Stimulated activated CD8-positive, alpha-beta memory T cell treated with anti-CD3 and anti-CD28 coated beads, Interleukin-15, amount 100 ng/mL, for 24 hours (primary cell): Measurements from ENCODE around the gene HAUS7.
A peak's percentile ranks its signal among the peaks of the same experiment; 100 is the strongest.
"Not testable (repeated sequence)": the region's sequence is repeated elsewhere in the genome, so short reads cannot be mapped to it uniquely, and the experiment has no call there.

Experiments used
- DNase-seq: peaks from one replicate; pipeline ENCODE4 v3.0.0-alpha.2; 2020; ENCODE audit warnings: low read depth

The HAUS7 gene

DNA sequence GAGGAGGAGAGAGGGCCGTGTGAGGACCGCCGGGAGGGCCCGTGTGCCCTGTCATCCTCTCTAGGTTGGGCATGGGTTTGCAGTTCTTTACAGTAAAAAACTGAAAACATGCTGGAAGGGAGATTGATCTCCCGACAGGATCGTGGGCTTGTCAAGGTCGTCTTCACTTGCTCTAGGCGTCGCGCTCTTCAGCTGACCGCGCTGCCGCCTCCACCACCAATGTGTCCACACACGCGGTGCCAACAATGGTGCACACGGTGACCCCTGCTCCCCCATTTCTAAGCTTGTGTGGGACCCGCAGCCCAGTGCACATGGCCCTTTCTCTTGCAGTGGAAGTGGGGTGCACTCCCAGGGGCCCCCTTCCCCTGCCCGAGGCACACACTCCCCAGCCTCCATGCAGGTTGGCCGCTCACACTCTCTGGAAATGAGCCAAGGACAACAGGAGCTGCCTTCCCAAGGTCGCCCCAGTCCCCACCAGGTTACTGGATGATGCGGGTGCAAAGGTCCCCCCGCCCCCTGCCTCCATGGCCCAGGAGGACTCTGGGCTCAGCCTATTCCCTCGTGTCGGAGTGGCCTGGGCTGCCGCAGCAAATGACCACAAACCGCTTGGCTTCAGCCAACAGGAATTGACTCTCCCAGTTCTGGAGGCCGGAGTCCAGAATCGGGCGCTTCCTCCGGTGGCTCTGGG lies 60.8 kb downstream of the HAUS7 start:
- DNase-seq = no peak

DNA sequence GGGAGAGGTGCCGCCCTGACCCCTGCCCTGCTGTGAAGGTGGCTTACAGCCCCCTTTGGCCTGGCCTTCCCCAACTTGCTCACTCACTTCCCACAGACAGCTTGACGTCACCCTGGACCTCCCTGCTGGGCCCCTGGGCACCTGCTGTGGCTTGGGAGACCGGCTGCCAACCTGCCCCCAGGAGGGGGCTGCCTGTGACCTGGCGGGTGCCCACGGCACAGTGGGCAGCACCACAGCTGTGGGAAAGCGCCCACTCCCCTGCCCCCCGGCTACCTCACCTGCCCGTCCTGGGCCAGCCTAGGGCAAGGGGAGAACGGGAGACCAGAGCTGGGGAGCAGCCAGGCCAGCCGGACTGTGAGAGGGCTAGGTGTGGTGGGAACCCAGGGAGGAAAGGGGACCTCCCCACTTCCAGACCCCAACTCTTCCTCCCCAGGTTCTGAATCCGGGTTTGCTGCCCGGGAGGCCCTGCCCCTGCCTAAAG lies 61.5 kb downstream of the HAUS7 start:
- DNase-seq = no peak

DNA sequence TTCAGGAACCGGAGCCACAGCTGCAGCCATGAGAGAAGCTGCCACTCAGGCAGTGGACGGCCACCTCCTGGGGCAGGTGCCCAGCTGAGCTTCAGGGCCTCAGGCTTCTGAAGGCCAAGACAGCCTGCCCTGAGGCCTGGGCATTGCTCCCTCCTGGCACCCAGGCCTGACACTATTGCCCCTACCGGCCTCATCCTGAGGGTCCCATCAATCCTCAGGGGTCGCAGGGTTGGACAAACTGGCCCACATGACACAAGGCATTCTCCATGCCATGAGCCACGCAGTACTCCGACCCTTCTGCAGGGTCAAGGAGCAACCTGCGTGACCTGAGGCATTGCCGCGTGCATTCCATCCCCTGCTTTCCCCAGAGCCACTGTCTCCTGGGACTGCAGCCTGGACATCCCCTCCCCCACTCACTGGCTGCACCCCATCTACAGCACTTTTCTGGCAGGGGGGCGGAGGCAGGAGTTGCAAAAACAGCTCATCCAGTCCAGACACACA lies 62.1 kb downstream of the HAUS7 start:
- no peak for DNase-seq

DNA sequence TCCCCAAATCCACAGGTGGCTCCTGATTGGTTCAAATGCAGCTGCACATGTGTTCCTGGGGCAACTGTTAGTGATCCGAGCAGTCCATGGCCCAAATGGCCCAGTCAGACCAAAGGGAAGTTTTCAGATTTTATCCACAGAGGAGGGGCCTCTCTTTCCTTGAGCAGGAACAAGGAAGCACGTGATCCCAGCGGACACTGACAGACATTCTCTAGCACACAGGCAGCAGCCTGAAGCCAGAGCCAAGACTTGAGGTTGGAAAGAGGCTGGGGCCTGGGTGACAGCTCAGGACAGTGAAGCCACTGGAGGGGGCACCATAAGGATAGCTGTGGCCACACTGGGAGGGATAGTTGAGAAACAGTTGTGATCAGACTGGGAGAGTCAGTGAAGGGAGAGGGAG lies 62.6 kb downstream of the HAUS7 start:
- DNase-seq = no peak

DNA sequence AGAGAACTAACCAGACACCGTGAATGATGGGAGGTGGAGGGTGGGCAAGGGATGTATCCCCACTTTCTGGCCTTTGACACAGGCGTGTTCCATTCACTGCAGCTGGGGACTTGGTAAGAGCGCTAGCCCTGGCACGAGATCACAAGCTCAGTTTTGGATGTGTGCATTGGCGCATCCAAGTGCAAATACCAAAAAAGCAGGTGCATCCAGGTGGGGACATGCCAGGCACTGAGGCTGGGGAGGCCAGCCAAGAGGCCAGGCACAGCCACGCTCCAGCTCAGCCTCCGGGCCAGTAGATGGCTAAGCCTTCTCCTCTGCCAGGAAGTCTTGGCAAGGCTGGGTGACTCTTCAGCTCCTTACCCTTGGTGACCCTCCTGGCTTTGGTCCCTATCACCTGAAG lies 63.5 kb downstream of the HAUS7 start:
- no peak for DNase-seq

DNA sequence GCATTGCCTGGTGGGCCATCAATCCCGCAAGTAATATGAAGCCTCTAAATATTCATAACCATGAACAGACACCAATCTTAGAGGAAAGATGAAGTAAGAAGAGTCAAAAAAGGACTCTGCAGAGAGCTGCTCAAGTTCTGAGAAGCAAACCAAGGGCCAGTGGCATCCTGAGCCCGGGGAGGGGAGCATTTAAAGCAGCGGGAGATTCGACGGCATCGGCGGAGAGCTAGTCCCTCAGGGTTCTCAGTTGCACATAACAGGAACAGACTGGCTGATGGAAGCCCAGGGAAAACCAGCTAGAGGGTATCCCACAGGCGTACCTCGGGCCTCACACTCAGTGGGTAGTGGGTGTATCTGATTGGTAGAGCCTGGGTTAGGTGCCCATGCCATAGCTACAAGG lies 64.4 kb downstream of the HAUS7 start:
- no peak for DNase-seq

DNA sequence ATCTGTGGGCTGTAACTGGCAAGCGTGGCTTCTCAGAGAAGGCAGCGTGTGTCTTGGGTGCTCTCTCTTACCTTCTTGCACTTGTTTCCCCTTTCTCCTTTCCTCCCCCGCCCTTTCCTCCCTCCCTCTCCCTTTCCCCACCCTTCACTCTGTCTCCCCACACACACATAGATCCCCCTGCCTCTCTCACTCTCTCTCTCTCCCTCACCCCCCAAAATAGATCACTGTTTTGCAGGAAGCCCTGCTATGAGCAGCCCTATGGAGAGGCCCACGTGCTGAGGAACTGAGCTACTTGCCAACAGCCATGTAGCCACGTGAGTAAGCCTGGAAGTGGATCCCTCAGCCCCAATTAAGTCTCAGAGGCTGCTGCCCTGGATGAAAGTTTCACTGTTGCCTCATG lies 65.0 kb downstream of the HAUS7 start:
- DNase-seq = no peak

DNA sequence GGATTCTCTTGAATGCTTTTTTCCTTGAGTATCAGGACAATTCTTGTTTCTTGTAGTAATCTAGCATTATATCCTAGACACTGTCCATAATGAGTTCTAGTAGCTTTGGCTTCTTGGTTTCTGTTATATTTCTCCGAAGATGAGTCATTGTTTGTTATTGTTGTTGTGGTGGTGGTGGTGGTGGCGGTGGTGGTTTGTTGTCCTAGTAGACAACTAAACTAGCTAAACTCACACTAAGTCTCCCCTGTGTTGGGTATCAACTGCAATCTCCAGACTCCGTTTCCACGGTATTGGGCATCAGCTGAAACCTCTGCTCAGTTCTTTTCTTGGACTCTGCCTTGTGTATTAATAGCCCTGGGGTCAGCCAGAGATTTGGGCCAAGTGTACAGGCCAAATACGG lies 66.0 kb downstream of the HAUS7 start:
- not testable (repeated sequence) for DNase-seq

DNA sequence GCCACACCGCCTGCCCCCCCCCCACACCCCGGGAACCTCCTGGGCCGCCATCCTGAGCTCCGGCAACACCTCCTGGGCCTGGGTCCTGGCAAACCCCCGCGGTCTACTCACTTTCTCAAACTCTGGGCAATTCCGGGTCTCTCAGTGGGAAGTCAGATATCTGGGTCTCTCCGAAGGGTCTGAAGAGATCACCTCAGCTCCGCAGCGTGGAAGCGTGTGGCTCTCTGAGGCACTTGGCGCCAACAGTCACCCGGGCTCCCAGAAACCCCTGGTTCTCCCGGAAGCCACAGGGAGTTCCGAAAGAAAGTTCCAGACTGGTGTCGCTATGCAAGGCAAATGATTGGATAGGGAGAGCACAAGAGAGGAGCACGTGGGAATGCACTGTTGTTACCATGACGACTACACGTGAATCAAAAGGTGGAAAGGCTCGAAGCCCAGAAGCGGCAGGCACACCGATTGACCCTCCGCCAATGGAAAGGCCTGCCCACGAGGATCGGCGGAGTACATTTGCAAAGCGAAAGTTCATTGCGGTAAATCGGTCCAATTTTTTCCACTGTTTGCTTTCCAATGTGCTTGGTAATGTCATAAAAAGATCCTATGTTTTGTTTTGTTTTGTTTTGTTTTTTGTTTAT lies 69.1 kb downstream of the HAUS7 start, which contains the start of gene PNMA6E:
Gene PNMA6E, minus strand, starts transcription at position 218 of the 632 bp plus-strand sequence. CDS start 2,501 bp downstream, outside the sequence.
- no peak for DNase-seq

DNA sequence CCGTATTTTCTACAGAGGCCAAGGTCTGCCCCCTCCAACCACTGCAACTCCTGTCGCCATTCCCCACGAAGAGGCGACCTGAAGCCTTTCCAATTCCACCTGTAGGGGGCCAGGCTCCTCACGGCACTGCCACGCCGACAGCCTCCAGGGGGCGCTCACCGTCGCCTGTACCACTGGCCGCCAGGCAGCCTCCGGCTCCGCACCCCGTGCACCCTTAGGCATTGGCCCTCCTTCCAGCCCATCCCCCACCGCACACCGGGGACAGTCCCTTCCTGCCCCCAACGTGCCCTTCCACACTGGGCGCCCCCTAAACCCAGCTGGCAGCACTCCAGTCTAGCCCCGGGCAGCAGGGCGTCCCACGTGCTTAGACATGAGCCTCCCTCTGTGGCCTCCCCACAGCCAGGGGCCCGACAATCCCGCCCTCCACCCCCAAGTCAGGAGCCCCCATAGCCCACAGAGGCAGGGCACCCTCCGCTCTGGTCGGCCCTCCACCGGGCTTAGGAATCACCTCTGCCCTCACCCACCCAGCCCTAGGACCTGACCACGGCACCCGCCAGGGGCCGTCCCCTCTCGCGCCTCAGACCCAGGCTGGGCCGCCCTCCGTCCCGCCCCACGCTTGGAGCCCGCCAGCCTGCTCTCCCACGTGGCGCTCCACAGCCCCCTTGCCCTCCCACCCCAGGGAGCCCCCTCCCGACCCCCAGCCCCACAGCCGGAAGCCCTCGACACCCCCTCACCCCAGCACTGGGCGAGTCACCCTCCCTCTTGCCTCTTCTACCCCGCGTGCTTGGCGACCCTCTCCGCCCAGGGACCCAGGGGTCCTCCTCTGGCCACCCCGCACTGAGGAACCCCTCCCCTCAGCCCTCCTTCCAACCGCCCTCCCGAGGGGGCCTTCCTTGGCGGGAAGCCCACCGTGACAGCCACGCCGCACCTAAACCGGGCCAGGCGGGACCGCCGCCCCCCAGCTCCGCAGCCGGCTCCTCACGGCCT lies 69.9 kb downstream of the HAUS7 start:
- peak; percentile 7 for DNase-seq

DNA sequence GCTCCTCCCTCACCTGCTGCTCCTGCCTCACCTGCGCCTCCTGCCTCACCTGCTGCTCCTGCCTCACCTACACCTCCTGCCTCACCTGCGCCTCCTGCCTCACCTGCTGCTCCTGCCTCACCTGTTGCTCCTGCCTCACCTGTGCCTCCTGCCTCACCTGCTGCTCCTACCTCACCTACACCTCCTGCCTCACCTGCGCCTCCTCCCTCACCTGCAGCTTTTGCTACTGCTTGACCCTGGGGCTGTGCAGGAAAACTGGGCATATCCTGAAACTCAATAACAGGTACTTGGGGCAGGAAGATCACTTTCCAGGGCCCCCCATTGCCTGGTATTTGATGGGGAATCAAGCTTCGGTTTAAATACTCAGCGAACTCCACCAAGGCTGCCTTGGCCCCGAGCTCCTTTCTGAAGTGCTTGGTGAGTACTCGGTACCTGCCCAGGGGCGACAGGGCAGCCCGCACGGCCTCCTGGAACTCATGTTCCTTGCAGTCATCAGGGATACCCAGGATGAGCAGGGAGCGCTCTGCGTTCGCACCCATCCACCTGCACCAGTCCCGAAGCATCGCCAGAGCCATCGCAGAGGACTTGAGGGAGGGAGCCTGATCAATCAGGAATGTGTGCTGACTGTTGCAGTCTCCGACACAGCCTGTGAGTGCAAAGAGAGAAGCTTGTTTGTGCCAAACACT lies 72.0 kb downstream of the HAUS7 start:
- no peak for DNase-seq
